A549 (cell line): ENCODE results near the gene SOHLH2.

Experiments
- CEBPB ChIP-seq, 2 experiments: fragments of >200 bp in 1 of 2; sonication (Bioruptor Twin) in 1 of 2; formaldehyde crosslinking in 1 of 2; IDR thresholded peaks; 2 replicates each; pipeline ENCODE4 v1.6.1; 2012 to 2016
- FOSL2 ChIP-seq, 2 experiments: fragments of 450-650 bp in 1 of 2; fragments of >200 bp in 1 of 2; sonication (Bioruptor Twin) in 1 of 2; formaldehyde crosslinking; IDR thresholded peaks; 2 replicates each; pipeline versions ENCODE4 v1.5.0 to v1.6.1; 2016 to 2020; ENCODE audit warnings: mild to moderate bottlenecking in 1 of 2, moderate library complexity in 1 of 2
- JUNB ChIP-seq: fragments of >200 bp; sonication (Bioruptor Twin); formaldehyde crosslinking; IDR thresholded peaks from 2 replicates; pipeline ENCODE4 v1.6.1; 2016
- MAFK ChIP-seq: fragments of 450-650 bp; IDR thresholded peaks from 2 replicates; pipeline ENCODE4 v1.6.1; 2014; ENCODE audit not compliant: partially characterized antibody
- POLR2A ChIP-seq: IDR thresholded peaks from 2 replicates; pipeline ENCODE4 v1.6.1; 2012; ENCODE audit warnings: mild to moderate bottlenecking, low read length
- RCOR1 ChIP-seq: fragments of 150-350 bp; IDR thresholded peaks from 2 replicates; pipeline ENCODE4 v1.6.1; 2014; ENCODE audit warnings: antibody characterized with exemption, low read length, low read depth
- RFX5 ChIP-seq: fragments of 450-650 bp; IDR thresholded peaks from 2 replicates; pipeline ENCODE4 v1.7.1; 2014; ENCODE audit warnings: antibody characterized with exemption, mild to moderate bottlenecking, moderate library complexity
- TF ChIP-seq, protein P1 (sequence below): fragments of 450-650 bp; IDR thresholded peaks from 2 replicates; pipeline ENCODE4 v1.6.1; 2014; ENCODE audit warnings: antibody characterized with exemption
- TF ChIP-seq, protein P2 (sequence below): fragments of >200 bp; sonication (Bioruptor Twin); formaldehyde crosslinking; IDR thresholded peaks from 3 replicates; pipeline ENCODE4 v1.5.1; 2016
- TF ChIP-seq, protein P3 (sequence below): IDR thresholded peaks from 2 replicates; pipeline ENCODE4 v1.6.1; 2012
- TF ChIP-seq, protein P4 (sequence below): IDR thresholded peaks from 2 replicates; pipeline ENCODE4 v1.6.1; 2012; ENCODE audit warnings: low read depth, borderline replicate concordance

DNA sequence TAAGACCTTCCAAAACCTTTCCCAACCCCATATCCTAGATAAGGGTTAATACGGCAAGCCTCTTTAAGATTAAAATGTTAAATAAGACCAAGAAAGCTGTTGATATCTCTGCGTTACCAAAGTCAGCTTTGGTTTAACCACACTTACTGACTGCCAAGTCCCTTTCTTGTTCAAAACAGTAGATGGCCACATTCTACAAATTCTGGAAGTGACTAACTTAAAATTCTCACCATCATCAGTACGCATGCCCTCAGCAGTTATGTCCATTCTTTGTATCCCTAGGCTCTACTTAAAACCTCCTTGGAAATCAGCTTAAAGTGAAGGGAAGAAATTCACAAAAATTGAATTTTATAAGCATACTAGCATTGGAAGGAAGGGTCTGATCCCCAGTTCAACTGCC, 23.6 kb downstream of the SOHLH2 start:
- TF ChIP-seq, protein P1, sequence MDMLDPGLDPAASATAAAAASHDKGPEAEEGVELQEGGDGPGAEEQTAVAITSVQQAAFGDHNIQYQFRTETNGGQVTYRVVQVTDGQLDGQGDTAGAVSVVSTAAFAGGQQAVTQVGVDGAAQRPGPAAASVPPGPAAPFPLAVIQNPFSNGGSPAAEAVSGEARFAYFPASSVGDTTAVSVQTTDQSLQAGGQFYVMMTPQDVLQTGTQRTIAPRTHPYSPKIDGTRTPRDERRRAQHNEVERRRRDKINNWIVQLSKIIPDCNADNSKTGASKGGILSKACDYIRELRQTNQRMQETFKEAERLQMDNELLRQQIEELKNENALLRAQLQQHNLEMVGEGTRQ, result no peak
- TF ChIP-seq RCOR1 (no peak), RFX5 (no peak), POLR2A (no peak), CEBPB (IDR thresholded peaks at IDR 0.05) (no peak), FOSL2 (IDR thresholded peaks at IDR 0.05) (no peak), FOSL2 (CRISPR knock-in tag; IDR thresholded peaks at IDR 0.05) (no peak), MAFK (no peak), JUNB (no peak)
- TF ChIP-seq, protein P2, sequence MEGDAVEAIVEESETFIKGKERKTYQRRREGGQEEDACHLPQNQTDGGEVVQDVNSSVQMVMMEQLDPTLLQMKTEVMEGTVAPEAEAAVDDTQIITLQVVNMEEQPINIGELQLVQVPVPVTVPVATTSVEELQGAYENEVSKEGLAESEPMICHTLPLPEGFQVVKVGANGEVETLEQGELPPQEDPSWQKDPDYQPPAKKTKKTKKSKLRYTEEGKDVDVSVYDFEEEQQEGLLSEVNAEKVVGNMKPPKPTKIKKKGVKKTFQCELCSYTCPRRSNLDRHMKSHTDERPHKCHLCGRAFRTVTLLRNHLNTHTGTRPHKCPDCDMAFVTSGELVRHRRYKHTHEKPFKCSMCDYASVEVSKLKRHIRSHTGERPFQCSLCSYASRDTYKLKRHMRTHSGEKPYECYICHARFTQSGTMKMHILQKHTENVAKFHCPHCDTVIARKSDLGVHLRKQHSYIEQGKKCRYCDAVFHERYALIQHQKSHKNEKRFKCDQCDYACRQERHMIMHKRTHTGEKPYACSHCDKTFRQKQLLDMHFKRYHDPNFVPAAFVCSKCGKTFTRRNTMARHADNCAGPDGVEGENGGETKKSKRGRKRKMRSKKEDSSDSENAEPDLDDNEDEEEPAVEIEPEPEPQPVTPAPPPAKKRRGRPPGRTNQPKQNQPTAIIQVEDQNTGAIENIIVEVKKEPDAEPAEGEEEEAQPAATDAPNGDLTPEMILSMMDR, result no peak
- TF ChIP-seq, protein P3, sequence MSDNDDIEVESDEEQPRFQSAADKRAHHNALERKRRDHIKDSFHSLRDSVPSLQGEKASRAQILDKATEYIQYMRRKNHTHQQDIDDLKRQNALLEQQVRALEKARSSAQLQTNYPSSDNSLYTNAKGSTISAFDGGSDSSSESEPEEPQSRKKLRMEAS, result no peak
- TF ChIP-seq, protein P4, sequence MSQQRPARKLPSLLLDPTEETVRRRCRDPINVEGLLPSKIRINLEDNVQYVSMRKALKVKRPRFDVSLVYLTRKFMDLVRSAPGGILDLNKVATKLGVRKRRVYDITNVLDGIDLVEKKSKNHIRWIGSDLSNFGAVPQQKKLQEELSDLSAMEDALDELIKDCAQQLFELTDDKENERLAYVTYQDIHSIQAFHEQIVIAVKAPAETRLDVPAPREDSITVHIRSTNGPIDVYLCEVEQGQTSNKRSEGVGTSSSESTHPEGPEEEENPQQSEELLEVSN, result no peak
